ENCODE data around the gene EVI5. TPM values are rescaled to one million over a fixed set of nuclear protein-coding genes. Genes with fewer than 3 reads are reported as not detected.
A peak's percentile ranks its signal among the peaks of the same experiment; 100 is the strongest.

Gene EVI5
- total and polyA plus RNA-seq, 10 of the 15 experiments (the other 5 are each of a cell fraction or from before 2014, with no cell fraction given) = 0.27 to 6.8 (median 1.7) TPM

DNA sequence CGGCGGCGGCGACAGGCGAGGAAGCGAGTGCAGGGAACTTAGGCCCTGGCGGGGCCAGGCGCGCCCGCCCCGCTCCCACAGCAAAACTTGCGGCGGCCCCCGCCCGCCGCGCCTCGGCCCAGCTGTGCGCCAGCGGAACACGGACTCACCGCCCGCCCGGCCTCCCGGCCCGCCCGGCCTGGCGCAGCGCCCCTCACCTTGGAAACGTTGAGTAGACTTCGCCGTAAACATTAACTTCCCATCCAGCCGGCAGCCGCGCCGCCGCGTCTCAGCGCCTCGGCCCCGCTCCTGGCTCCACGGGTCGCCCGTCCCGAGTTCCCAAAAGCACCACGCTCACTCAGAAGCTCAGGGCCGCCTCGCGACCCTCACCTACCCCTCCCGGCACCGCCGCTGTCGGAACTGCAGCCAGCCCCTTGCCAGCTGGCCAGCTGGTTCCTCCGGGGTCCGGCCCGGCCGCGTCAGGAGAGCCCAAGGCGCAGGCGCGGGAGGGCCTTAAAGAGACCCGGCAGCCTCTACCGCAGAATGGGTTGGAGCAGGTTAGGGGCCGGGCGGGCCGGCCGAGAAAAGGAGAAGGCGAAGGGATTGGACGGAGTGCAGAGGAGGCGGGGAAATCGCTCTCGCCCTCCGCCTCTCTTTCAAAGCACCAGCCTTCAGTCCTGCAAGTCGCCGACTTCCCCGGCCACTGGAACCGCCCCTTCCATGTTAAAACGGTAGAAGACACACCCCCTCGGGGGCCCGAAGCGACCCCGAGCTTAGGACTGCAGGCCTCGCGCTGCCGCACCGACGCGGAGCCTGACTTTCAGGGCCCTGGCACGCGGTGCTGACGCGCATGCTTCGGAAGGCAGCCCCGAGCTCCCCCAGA lies at the start of gene EVI5 (continued):
- TF ChIP-seq, protein P1, sequence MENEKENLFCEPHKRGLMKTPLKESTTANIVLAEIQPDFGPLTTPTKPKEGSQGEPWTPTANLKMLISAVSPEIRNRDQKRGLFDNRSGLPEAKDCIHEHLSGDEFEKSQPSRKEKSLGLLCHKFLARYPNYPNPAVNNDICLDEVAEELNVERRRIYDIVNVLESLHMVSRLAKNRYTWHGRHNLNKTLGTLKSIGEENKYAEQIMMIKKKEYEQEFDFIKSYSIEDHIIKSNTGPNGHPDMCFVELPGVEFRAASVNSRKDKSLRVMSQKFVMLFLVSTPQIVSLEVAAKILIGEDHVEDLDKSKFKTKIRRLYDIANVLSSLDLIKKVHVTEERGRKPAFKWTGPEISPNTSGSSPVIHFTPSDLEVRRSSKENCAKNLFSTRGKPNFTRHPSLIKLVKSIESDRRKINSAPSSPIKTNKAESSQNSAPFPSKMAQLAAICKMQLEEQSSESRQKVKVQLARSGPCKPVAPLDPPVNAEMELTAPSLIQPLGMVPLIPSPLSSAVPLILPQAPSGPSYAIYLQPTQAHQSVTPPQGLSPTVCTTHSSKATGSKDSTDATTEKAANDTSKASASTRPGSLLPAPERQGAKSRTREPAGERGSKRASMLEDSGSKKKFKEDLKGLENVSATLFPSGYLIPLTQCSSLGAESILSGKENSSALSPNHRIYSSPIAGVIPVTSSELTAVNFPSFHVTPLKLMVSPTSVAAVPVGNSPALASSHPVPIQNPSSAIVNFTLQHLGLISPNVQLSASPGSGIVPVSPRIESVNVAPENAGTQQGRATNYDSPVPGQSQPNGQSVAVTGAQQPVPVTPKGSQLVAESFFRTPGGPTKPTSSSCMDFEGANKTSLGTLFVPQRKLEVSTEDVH (IDR thresholded peaks at IDR 0.05; ENCODE audit: low read depth, partially characterized antibody) = no peak
- TF ChIP-seq, protein P2, sequence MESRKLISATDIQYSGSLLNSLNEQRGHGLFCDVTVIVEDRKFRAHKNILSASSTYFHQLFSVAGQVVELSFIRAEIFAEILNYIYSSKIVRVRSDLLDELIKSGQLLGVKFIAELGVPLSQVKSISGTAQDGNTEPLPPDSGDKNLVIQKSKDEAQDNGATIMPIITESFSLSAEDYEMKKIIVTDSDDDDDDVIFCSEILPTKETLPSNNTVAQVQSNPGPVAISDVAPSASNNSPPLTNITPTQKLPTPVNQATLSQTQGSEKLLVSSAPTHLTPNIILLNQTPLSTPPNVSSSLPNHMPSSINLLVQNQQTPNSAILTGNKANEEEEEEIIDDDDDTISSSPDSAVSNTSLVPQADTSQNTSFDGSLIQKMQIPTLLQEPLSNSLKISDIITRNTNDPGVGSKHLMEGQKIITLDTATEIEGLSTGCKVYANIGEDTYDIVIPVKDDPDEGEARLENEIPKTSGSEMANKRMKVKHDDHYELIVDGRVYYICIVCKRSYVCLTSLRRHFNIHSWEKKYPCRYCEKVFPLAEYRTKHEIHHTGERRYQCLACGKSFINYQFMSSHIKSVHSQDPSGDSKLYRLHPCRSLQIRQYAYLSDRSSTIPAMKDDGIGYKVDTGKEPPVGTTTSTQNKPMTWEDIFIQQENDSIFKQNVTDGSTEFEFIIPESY (IDR thresholded peaks at IDR 0.05) = no peak
- TF ChIP-seq, protein P3, sequence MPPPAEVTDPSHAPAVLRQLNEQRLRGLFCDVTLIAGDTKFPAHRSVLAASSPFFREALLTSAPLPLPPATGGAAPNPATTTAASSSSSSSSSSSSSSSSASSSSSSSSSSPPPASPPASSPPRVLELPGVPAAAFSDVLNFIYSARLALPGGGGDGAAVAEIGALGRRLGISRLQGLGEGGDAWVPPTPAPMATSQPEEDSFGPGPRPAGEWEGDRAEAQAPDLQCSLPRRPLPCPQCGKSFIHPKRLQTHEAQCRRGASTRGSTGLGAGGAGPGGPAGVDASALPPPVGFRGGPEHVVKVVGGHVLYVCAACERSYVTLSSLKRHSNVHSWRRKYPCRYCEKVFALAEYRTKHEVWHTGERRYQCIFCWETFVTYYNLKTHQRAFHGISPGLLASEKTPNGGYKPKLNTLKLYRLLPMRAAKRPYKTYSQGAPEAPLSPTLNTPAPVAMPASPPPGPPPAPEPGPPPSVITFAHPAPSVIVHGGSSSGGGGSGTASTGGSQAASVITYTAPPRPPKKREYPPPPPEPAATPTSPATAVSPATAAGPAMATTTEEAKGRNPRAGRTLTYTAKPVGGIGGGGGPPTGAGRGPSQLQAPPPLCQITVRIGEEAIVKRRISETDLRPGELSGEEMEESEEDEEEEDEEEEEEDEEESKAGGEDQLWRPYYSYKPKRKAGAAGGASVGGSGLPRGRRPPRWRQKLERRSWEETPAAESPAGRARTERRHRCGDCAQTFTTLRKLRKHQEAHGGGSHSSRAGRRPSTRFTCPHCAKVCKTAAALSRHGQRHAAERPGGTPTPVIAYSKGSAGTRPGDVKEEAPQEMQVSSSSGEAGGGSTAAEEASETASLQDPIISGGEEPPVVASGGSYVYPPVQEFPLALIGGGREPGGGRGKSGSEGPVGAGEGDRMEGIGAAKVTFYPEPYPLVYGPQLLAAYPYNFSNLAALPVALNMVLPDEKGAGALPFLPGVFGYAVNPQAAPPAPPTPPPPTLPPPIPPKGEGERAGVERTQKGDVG (CRISPR knock-in tag; IDR thresholded peaks at IDR 0.05) = no peak
- no peak for TF ChIP-seq EP300 (IDR thresholded peaks at IDR 0.05; ENCODE audit: borderline replicate concordance in 1 of 2, control insufficient read depth in 1 of 2, low read depth in 2 of 2, low read length in 2 of 2)
- no peak for TF ChIP-seq NR2C1 (IDR thresholded peaks at IDR 0.05)
- no peak; the same call in 1 of the 2 replicates for TF ChIP-seq SPI1 (IDR thresholded peaks at IDR 0.05; ENCODE audit: borderline replicate concordance, insufficient read depth, low read depth, low read length)
- TF ChIP-seq, protein P4, sequence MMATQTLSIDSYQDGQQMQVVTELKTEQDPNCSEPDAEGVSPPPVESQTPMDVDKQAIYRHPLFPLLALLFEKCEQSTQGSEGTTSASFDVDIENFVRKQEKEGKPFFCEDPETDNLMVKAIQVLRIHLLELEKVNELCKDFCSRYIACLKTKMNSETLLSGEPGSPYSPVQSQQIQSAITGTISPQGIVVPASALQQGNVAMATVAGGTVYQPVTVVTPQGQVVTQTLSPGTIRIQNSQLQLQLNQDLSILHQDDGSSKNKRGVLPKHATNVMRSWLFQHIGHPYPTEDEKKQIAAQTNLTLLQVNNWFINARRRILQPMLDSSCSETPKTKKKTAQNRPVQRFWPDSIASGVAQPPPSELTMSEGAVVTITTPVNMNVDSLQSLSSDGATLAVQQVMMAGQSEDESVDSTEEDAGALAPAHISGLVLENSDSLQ (IDR thresholded peaks at IDR 0.05) = no peak
- TF ChIP-seq JUNB (IDR thresholded peaks at IDR 0.05) = no peak
- TF ChIP-seq ZZZ3 (IDR thresholded peaks at IDR 0.05; ENCODE audit: control insufficient read depth, insufficient read length, low read depth) = no peak
- no peak for TF ChIP-seq SMAD1 (IDR thresholded peaks at IDR 0.05; ENCODE audit: low read depth, partially characterized antibody)
- no peak for TF ChIP-seq BMI1 (IDR thresholded peaks at IDR 0.05; ENCODE audit: borderline replicate concordance)
- TF ChIP-seq, protein P5, sequence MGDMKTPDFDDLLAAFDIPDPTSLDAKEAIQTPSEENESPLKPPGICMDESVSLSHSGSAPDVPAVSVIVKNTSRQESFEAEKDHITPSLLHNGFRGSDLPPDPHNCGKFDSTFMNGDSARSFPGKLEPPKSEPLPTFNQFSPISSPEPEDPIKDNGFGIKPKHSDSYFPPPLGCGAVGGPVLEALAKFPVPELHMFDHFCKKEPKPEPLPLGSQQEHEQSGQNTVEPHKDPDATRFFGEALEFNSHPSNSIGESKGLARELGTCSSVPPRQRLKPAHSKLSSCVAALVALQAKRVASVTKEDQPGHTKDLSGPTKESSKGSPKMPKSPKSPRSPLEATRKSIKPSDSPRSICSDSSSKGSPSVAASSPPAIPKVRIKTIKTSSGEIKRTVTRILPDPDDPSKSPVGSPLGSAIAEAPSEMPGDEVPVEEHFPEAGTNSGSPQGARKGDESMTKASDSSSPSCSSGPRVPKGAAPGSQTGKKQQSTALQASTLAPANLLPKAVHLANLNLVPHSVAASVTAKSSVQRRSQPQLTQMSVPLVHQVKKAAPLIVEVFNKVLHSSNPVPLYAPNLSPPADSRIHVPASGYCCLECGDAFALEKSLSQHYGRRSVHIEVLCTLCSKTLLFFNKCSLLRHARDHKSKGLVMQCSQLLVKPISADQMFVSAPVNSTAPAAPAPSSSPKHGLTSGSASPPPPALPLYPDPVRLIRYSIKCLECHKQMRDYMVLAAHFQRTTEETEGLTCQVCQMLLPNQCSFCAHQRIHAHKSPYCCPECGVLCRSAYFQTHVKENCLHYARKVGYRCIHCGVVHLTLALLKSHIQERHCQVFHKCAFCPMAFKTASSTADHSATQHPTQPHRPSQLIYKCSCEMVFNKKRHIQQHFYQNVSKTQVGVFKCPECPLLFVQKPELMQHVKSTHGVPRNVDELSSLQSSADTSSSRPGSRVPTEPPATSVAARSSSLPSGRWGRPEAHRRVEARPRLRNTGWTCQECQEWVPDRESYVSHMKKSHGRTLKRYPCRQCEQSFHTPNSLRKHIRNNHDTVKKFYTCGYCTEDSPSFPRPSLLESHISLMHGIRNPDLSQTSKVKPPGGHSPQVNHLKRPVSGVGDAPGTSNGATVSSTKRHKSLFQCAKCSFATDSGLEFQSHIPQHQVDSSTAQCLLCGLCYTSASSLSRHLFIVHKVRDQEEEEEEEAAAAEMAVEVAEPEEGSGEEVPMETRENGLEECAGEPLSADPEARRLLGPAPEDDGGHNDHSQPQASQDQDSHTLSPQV (IDR thresholded peaks at IDR 0.05) = no peak
- TF ChIP-seq ZNF24 (IDR thresholded peaks at IDR 0.05) = 0 out of 2 replicates have a peak, but pooled peaks have one; percentile 24
- TF ChIP-seq CBX5 (IDR thresholded peaks at IDR 0.05; ENCODE audit: low read depth) = no peak
